Endodermal cell (in vitro differentiated cells): ENCODE data around the gene TAS2R43. TPM values are rescaled to one million over a fixed set of nuclear protein-coding genes. Genes with fewer than 3 reads are reported as not detected.
"Not testable (repeated sequence)": the region's sequence is repeated elsewhere in the genome, so short reads cannot be mapped to it uniquely, and the experiment has no call there.

ENCODE experiments used
- DNase-seq: peaks from one replicate; pipeline ENCODE4 v3.0.0-alpha.2; 2017
- H3K27ac ChIP-seq: 2 replicates; pipeline ENCODE4 v1.5.1; 2013; ENCODE audit warnings: mild to moderate bottlenecking, low read depth, low read length, moderate library complexity
- H3K27me3 ChIP-seq: 2 replicates; pipeline ENCODE4 v1.6.1; 2013; ENCODE audit warnings: mild to moderate bottlenecking, low read length, moderate library complexity; ENCODE audit not compliant: insufficient read depth, control insufficient read depth, poor library complexity, severe bottlenecking
- H3K36me3 ChIP-seq: 2 replicates; pipeline ENCODE4 v1.7.0; 2013; ENCODE audit warnings: mild to moderate bottlenecking, low read length, moderate library complexity; ENCODE audit not compliant: control insufficient read depth, insufficient read depth
- H3K4me1 ChIP-seq: one replicate; pipeline ENCODE4 v1.7.0; 2013; ENCODE audit warnings: low read length; ENCODE audit not compliant: control insufficient read depth, insufficient read depth
- H3K4me3 ChIP-seq: 2 replicates; pipeline ENCODE4 v1.5.1; 2013; ENCODE audit warnings: mild to moderate bottlenecking, low read length, moderate library complexity
- H3K9ac ChIP-seq: 2 replicates; pipeline ENCODE4 v1.6.1; 2013; ENCODE audit warnings: mild to moderate bottlenecking, low read length, moderate library complexity; ENCODE audit not compliant: poor library complexity, severe bottlenecking; ENCODE audit errors: extremely low read depth
- H3K9me3 ChIP-seq: 2 replicates; pipeline ENCODE4 v1.6.1; 2013; ENCODE audit warnings: mild to moderate bottlenecking, low read length, moderate library complexity; ENCODE audit not compliant: control insufficient read depth
- H3K27ac Mint-ChIP-seq: 2 replicates; pipeline ENCODE4 v1.8.0; 2020; ENCODE audit warnings: mixed read lengths
- H3K27me3 Mint-ChIP-seq: 2 replicates; pipeline ENCODE4 v1.8.0; 2021; ENCODE audit warnings: mild to moderate bottlenecking, mixed read lengths; ENCODE audit not compliant: insufficient read depth
- H3K36me3 Mint-ChIP-seq: 2 replicates; pipeline ENCODE4 v1.8.0; 2020; ENCODE audit warnings: low read depth, mixed read lengths
- H3K4me1 Mint-ChIP-seq: 2 replicates; pipeline ENCODE4 v1.8.0; 2020; ENCODE audit warnings: mixed read lengths
- H3K4me3 Mint-ChIP-seq: 2 replicates; pipeline ENCODE4 v1.8.0; 2020; ENCODE audit warnings: mild to moderate bottlenecking, moderate library complexity, mixed read lengths
- H3K9me3 Mint-ChIP-seq: 2 replicates; pipeline ENCODE4 v1.8.0; 2020; ENCODE audit warnings: mild to moderate bottlenecking, mixed read lengths
- WGBS, 2 experiments: methylation state at CpG; one replicate each; pipeline versions ENCODE4 v1.1.5 to v1.1.7; 2013; ENCODE audit warnings: missing lambda C conversion rate in 2 of 2, mixed read lengths in 1 of 2; ENCODE audit not compliant: insufficient coverage in 1 of 2, insufficient read length in 1 of 2; 5-methylcytosine and 5-hydroxymethylcytosine counted together
- total RNA-seq, 2 donors: library from RNA; stranded (reverse); fragmentation: NEBNext Ultra II Directional in 1 of 2; extraction: Animal tissue kit (Norgen Biotek cat#: 25700) in 1 of 2; gene quantifications; 2 replicates in 1 of 2; 3 replicates in 1 of 2; pipeline ENCODE4 v1.2.1, GENCODE V29; 2021
- TF ChIP-seq, protein P1 (sequence below): fragments of 200-600 bp; sonication (generic); conservative IDR thresholded peaks from 2 replicates; pipeline ENCODE4 v1.5.0; 2021; ENCODE audit warnings: antibody characterized with exemption, mild to moderate bottlenecking

The TAS2R43 gene
- total RNA-seq, 2 donors from 2014 or later, result 0.82 to 2.5 TPM

DNA sequence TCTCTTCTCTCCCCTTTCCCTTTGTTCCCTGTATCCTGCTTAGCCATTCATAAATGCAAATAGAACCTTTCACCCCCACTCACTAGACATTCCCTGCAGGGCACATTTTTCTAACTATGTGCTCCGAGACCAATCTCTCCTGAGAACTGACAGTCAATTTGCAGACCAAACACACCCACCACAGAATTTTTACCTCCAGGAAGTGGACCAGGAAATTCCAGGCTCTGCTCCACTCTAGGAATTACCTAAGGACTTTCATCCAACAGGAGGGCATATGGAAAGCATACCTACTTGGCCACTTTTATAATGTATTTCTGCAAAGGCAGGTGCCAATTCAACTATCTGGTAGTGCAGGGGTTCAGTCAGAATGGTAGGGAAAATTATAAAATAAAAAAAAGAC is 21.1 kb downstream of the TAS2R43 start:
- H3K4me3 Mint-ChIP-seq, result no peak overlapping the region
- H3K4me1 ChIP-seq, result no peaks in the 10 kb centered on the region
- H3K9me3 ChIP-seq, result no peaks in the 10 kb centered on the region
- TF ChIP-seq, protein P1, sequence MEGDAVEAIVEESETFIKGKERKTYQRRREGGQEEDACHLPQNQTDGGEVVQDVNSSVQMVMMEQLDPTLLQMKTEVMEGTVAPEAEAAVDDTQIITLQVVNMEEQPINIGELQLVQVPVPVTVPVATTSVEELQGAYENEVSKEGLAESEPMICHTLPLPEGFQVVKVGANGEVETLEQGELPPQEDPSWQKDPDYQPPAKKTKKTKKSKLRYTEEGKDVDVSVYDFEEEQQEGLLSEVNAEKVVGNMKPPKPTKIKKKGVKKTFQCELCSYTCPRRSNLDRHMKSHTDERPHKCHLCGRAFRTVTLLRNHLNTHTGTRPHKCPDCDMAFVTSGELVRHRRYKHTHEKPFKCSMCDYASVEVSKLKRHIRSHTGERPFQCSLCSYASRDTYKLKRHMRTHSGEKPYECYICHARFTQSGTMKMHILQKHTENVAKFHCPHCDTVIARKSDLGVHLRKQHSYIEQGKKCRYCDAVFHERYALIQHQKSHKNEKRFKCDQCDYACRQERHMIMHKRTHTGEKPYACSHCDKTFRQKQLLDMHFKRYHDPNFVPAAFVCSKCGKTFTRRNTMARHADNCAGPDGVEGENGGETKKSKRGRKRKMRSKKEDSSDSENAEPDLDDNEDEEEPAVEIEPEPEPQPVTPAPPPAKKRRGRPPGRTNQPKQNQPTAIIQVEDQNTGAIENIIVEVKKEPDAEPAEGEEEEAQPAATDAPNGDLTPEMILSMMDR, result no peak
- peaks cover 23% of the 10 kb centered on the region for H3K4me1 Mint-ChIP-seq
- H3K36me3 ChIP-seq, result no peaks in the 10 kb centered on the region
- peak overlapping the region; percentile 83 for H3K27ac Mint-ChIP-seq
- no peaks in the 10 kb centered on the region for H3K27me3 ChIP-seq
- H3K4me3 ChIP-seq, result no peak overlapping the region
- H3K36me3 Mint-ChIP-seq, result peaks cover 38% of the 10 kb centered on the region
- no peak overlapping the region for H3K9ac ChIP-seq
- no peak overlapping the region for H3K27ac ChIP-seq
- H3K9me3 Mint-ChIP-seq, result peaks cover 6% of the 10 kb centered on the region
- no peak for DNase-seq
- peaks cover 36% of the 10 kb centered on the region for H3K27me3 Mint-ChIP-seq
- 0% methylated on average over 1 of the region's 1 CpG; no CpG with 5 or more reads in 1 of the 2 experiments for WGBS, 2 experiments

DNA sequence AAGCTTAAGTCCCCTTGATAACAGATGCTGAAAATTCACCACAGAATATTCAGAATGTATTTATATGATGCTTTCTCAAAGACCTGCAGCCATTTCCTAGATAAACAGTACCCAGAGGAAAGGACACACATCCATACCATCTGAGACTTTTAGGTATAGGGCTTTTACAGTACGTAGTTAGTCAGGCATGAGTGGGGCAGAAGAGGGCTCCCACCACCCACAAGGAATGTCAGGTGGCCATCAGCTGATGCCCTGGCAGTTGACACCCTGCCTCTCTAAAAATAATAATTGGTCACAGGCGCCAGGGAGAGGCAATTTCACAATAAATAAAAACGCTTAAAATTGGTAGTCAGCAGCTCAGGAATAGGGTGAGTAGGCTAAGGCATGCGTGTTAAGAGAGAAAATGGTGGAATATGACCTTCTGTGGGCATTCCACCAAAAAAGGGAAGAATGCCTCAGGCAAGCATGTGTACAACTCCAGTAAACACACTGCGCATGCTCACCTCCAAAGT is 22.2 kb downstream of the TAS2R43 start:
- H3K27me3 ChIP-seq, result no peaks in the 10 kb centered on the region
- H3K36me3 ChIP-seq, result no peaks in the 10 kb centered on the region
- Mint-ChIP-seq H3K9me3 (peaks cover 6% of the 10 kb centered on the region), H3K27ac (no peak overlapping the region), H3K27me3 (peaks cover 36% of the 10 kb centered on the region), H3K36me3 (peaks cover 43% of the 10 kb centered on the region), H3K4me3 (no peak overlapping the region), H3K4me1 (peaks cover 23% of the 10 kb centered on the region)
- H3K9me3 ChIP-seq, result no peaks in the 10 kb centered on the region
- no peak overlapping the region for H3K9ac ChIP-seq
- TF ChIP-seq, protein P1, result no peak
- H3K4me3 ChIP-seq, result no peak overlapping the region
- WGBS, 2 experiments, result 64 to 76% methylated on average over 3 to 5 of the region's 5 CpGs
- no peaks in the 10 kb centered on the region for H3K4me1 ChIP-seq
- DNase-seq, result no peak
- no peak overlapping the region for H3K27ac ChIP-seq

DNA sequence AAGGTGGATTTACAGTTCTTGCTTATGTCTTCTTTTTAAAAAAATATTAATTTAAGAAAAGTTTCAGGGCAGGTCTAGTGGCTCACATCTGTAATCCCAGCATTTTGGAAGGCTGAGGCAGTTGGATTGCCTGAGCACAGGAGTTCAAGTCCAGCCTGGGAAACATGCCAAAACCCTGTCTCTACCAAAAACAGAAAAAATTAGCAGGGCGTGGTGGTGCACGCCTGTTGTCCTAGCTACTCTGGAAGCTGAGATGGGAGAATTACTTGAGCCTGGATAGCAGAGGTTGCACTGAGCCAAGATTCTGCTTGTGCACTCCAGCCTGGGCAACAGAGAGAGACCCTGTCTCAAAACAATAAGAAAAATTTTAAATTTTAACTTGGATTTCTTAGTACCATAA is 24.6 kb downstream of the TAS2R43 start:
- H3K9me3 ChIP-seq, result no peaks in the 10 kb centered on the region
- no peaks in the 10 kb centered on the region for H3K4me1 ChIP-seq
- Mint-ChIP-seq H3K27me3 (peaks cover 17% of the 10 kb centered on the region), H3K9me3 (peaks cover 6% of the 10 kb centered on the region), H3K27ac (no peak overlapping the region), H3K4me3 (no peak overlapping the region), H3K36me3 (peaks cover 37% of the 10 kb centered on the region), H3K4me1 (peaks cover 22% of the 10 kb centered on the region)
- no peak for DNase-seq
- WGBS, 2 experiments, result 51 to 100% methylated on average over 1 to 2 of the region's 2 CpGs
- H3K27ac ChIP-seq, result no peak overlapping the region
- no peaks in the 10 kb centered on the region for H3K27me3 ChIP-seq
- no peak overlapping the region for H3K9ac ChIP-seq
- H3K4me3 ChIP-seq, result no peak overlapping the region
- no peaks in the 10 kb centered on the region for H3K36me3 ChIP-seq
- TF ChIP-seq, protein P1, result no peak

DNA sequence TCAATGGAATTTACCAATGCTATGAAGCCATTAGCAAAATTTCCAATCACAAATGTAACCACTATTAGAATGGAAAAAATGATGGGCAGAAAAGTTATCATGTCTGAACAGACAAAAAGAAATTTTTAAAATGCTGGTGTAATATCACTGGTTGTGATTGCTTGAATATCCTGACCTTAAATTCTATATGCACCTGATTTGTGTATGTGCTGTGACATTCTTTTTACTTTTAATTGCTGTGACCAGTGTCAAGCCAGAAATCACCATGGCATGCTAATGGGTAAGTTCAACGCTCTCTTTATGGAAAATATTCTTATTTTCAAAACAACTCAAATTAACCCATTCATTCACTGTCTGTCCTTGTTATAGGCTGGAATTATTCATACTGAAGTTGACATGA is 29.9 kb downstream of the TAS2R43 start, which contains the start of gene TAS2R46:
Gene TAS2R46 (minus strand): TSS at position 101 of the 400 bp plus-strand sequence. CDS start 0 bp downstream, at position 101.
- not testable (repeated sequence) for H3K4me1 ChIP-seq, H3K27ac Mint-ChIP-seq, H3K36me3 Mint-ChIP-seq, H3K9me3 Mint-ChIP-seq, H3K36me3 ChIP-seq, DNase-seq, H3K9me3 ChIP-seq, H3K27me3 ChIP-seq, H3K4me3 Mint-ChIP-seq, H3K27me3 Mint-ChIP-seq, H3K27ac ChIP-seq, H3K4me3 ChIP-seq, H3K9ac ChIP-seq
- 100% methylated on average over 1 of the region's 1 CpG; no CpG with 5 or more reads in 1 of the 2 experiments for WGBS, 2 experiments
- H3K4me1 Mint-ChIP-seq, result peaks cover 12% of the 10 kb centered on the region
